DMS53 treated with DMSO at 0.1 percent for 48 hours (cell line): ENCODE measurements around the gene SRRM4.

ENCODE experiments used
- DNase-seq: peaks from one replicate; lab custom pipeline; 2025; ENCODE audit not compliant: unreplicated experiment; lab: John Stamatoyannopoulos, UW

SRRM4 gene

DNA sequence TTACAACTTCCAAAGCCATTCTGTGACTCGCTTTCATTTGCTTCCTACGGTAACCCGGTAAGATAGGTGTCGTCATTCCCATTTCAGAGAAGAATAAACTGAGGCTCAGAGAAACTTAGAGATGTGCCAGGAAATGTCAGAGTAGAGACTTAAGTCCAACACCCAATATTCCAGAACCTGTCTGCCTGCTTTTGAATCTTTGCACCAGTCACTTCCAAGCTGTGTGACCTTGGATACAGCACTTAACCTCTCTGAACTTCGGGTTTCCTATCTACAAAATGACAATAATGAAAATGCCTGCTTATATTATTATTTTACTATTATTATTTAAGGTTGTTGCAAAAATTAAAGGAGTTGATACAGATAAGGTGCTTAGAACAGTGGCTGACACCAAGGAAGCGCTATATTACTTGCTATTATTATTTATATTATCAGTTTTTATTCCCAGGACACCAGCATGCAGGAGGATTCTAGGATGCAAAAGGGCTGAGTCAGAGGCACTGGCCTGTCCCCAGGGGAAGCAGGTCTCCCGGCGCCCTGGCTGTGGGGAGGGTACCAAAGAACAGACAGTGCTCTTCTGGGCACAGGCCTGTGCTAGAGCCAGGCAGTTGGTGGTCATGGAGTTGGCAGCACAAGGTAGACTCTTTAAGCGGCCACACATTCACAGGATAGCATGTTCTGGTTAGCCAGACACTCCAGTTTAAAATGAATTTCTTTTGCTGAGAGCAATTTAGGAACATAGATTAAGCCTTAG lies 202.8 kb downstream of the SRRM4 start:
- no peak for DNase-seq

DNA sequence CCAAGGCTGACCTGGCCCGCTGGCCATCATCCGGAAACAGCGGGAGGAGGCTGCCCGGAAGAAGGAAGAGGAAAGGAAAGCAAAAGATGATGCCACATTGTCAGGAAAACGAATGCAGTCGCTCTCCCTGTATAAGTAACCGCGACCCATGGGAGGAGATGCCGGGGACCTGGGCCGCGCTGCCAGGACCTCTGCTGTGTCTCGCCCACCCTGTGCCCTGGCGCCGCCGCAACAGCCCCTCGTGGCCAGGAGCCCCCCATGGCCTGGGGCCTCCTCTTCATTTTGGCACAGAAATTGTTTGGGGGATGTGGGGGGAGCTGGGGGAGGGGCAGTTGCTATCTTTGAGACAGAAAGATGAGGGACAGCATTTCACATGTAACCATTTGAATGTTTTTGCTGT lies 213.9 kb downstream of the SRRM4 start:
- DNase-seq: no peak

DNA sequence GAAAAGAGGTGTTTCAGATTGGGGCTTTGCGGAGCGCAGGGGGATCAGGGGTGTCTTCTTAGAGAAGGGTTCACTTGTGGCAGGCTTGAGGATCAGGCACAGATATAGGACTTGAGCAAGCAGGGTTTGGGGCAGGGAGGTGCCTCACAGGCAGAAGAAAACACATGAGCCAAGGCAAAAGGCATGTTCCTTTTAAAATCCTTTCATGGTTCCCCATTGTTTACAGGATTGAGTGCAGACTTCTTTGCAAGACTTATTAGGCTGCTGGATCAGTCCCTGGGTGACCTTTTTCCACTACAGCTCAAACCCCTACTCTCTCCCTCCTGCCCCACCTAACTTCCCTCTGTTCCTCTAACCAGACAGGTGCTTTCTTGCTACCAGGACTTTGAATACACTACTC lies 217.1 kb downstream of the SRRM4 start:
- DNase-seq: no peak

DNA sequence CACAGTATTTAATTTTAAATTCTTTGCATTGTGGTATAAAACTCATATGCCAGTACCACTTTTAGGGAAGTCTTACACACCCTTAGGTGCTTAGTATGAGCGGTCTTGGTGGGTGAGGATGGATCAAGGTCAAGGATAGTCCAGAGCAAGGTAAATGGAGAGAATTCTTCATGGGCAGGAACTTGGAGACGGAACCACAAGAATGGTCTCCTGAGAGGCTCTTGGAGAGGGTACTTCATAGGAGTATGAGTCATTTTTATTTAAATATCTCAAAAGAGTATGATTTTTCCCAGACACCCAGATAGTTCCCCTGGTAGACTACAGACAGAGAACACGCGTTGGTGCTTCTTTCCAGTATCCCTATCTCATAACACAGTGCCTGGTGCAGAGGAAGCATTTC lies 219.3 kb downstream of the SRRM4 start:
- DNase-seq: no peak

DNA sequence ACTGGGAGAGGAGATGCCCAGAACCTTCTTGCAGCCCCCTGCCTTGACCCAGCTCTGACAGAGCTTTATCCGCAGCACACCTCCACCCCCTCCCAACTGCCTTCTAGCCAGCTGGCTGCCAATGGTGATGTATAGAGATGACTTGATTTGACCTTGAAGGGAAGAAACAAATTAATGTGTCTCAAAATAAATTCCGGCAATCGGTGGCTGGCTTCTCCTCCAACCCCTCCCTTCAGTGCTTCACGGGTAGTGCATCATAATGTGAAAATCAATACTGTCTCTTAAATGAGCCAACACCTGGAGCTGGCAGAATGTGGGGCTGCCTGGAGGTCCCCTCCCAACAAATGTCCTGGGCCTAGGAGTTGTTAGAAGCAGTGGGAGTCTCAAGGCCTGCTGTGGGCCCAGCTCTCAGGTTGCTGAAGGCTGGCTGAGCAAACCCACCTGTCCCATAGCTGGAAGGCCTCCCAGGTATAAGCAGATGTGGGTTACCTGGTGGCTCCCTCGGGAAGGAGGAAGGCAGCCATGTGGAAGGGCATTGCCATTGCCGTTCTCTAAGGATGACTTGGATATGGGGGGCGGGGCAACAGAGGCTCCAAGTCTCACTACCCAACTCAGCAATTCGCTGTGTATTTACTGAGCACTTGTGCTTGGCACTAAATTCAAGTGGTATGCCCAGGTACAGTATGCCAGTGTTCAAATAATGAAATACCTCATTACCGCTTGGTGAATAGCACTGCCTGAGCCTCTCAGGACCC lies 220.6 kb downstream of the SRRM4 start:
- no peak for DNase-seq

DNA sequence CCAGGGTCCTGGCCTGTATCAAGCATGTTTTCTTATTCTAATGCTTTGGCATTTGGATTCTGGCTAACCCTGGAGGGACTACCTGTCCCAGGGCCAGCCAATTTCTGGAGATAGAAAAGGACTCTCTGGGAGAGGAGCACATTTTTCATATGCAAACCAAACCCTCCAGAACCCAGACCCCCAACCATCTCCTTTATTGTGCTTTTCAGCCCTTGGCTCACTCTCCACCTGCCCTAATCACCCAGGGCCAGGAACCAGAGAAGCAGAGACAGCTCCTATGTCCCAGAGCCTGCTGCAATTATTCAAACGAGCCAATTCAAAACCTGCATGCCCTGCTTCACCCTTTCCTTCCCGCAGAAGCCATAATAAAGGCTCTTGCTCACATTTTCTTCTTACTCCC lies 221.2 kb downstream of the SRRM4 start:
- no peak for DNase-seq

DNA sequence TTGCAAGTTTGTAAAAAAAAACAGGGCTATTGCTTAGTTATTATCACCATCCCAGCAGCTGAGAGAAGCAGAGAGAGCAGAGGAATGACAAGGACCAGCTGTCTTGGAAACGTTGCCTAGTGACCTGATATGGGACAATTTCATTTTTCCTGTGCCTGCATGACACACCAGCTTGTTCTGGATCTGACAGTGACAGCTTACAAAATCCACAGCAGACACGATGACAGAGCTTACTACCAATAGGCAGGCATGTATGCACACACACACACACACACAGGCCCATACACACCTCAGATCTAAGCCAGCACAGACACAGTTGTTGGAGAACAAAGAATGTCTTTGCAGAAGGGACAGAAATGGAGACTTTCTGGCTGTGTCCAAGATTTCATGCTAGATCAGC lies 222.8 kb downstream of the SRRM4 start:
- no peak for DNase-seq

DNA sequence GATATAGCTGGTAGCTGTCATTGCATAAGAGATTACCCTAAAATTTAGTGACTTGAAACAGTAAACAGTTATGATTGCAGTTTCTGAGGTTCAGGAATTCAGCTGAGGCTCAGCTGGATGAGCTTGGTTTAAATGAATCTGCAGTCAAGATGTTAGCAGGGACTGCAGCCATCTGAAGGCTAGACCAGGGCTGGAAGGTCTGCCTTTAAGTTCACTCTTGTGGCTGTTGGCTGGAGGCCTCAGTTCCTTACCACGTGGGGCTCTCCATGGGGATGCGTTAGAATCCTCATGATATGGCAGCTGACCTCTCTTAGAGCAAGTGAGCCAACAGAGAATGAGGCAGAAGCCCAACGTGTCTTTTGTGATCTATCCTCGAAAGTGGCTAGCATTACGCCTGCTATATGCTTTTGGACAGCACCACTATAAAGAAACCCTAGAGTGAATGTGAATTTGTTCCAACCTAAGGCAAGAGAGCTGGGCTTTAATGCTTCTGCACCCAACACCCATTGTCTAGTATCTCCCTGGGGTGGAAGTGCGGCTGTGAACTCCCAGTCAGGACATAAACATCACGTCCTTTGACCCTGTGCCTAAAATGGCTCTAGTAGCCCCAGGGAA lies 223.4 kb downstream of the SRRM4 start:
- DNase-seq: no peak

DNA sequence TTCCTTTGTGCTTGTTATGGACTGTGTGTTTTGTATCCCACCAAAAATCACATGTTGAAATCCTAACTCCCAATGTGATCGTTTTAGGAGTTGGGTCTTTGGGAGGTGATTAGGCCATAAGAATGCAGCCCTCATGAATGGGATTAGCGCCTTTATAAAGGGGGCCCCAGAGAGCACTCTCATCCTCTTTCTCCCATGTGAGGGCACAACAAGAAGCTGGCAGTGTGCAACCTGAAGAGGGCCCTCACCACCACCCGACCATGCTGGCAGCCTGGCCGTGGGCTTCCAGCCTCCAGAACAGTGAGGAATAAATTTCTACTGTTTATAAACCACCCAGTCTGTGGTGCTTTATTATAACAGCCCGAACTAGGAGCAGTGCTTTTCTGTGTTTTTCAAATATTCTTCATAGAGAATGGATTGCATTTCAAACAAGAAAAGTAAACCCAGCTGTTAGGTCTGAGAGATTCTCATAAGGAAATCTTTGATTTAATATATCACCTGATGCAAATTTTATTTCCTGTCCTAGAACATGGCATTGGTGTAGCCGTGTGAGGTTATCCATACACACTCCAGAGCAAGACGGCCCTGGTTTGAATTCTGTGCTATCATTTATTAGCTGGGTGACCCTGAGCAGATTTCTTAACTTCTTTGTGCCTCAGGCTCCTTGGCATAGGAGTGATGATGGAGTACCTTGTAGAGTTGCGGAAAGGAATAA lies 225.2 kb downstream of the SRRM4 start:
- no peak for DNase-seq

DNA sequence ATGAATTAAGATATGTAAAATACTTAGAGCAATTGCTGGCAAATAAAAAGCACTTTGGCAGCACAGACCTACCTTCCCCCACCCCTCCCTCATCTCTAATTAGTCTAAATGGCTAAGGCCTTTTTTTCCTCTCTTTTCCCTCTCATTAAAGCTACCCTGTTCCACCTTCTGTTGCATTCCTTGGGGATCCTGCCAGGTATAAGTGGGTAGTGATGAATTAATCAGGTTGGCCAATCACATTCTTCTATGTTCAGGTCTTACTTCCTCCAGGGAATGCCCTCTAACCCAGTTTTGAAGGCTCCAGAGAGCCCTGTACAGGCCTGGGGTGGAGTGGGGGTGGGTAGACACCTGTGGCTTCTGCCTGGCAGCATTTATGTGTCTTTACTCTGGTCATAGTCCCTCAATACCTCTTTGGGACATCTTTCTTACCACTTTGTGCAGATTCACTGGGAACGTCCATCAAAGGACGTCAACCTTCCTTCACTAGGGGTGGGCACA lies 225.8 kb downstream of the SRRM4 start:
- DNase-seq: no peak

DNA sequence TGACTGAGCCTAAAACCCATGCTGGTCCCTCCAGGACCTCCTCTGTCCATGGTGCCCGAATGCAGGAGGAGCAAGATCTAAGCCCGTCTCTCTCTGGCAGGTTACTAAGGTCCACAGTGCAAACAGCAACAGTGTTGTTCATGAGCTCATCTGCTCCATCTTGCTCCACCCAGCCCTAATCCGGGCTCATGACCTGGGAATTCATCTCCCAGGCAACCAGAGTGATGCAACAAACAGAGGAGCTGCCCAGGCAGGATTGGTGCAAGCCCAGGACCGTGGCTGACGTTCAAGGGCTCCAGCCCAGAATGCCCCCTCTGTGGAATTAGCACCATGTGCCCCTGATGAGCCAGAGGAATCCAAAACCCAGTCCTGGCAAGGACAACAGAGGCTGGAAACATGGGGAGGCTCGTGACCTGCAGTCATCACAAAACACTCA lies 227.3 kb downstream of the SRRM4 start:
- peak; percentile 7 for DNase-seq

DNA sequence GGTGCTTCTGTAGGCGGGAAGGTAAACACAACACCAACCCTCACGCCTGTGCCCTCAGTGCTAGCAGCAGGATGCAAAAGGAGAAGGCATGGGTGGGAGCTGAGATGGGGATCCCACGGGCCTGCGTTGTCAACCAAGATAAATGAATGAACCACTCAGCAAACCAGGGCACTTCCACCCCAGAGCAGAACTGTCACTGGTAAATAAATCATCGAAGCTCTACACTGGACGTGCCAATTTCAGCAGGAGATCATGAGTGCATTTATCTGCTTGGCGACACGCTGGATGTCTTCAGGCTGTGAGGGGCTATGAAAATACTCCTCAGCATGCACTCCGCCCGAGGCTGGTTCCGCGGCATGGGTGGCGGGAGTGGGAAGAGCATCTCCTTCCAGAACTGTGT lies 230.5 kb downstream of the SRRM4 start:
- DNase-seq: no peak
